ENCODE data around the gene TXNIP. TPM values are rescaled to one million over a fixed set of nuclear protein-coding genes. Genes with fewer than 3 reads are reported as not detected.

Gene TXNIP
- total RNA-seq, 1 donor from 2014 or later, result 9.0 TPM

DNA sequence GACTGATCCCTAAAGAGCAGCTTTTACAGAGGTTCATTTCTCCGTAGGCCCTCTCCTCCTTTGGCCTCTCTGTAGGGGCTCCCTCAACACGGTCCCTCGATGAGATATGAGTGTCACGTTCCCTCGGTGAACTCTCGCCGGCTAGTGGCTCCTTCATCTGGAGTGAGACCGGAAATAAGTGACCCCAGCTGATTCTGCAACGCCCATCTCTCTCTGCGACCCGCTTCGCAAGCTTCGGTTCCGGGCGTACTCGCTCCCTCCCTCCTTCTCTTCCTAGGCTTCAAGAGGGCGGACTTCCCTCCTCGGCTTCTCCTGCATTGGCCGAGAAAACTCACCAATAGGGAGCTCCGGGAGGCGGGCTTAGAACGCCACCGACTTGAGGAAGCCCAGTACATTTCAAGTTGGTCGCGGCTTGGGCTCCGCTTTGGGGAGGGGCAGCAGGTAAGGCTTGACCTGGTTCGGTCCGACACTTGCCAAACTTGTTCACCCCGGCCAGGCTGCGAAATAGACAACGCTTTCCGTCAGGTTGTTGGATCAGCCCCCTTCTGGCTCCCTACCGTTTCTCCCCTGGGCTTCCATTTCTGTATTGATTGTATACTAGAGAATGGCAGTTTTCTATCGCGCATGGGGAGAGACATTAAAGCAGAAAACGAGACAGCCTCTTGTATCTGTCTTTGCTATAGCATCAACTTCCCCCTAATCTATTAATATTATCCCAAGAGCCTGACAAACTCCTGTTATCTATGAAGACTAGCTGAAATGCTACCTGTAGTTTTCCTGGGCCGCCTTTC, 31.9 kb downstream of the TXNIP start, which contains the start of the genes ANKRD34A and POLR3GL:
Gene ANKRD34A (minus strand): TSS at position 248 of the 791 bp plus-strand sequence. CDS start 2,816 bp downstream, outside the sequence.
Gene POLR3GL (plus strand): TSS at position 363 of the 791 bp plus-strand sequence. CDS start 10,176 bp downstream, outside the sequence.
- H3K4me3 ChIP-seq (ENCODE audit: low read depth, low read length), result peak within 1 kb of the TSS; percentile 67
- TF ChIP-seq, protein P1, sequence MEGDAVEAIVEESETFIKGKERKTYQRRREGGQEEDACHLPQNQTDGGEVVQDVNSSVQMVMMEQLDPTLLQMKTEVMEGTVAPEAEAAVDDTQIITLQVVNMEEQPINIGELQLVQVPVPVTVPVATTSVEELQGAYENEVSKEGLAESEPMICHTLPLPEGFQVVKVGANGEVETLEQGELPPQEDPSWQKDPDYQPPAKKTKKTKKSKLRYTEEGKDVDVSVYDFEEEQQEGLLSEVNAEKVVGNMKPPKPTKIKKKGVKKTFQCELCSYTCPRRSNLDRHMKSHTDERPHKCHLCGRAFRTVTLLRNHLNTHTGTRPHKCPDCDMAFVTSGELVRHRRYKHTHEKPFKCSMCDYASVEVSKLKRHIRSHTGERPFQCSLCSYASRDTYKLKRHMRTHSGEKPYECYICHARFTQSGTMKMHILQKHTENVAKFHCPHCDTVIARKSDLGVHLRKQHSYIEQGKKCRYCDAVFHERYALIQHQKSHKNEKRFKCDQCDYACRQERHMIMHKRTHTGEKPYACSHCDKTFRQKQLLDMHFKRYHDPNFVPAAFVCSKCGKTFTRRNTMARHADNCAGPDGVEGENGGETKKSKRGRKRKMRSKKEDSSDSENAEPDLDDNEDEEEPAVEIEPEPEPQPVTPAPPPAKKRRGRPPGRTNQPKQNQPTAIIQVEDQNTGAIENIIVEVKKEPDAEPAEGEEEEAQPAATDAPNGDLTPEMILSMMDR (IDR thresholded peaks at IDR 0.05; ENCODE audit: insufficient read depth, low read length, severe bottlenecking), result no peak
- FAIRE-seq (no peak), DNase-seq (ENCODE audit: low read depth) (peak; percentile 95)
- no peaks in the 10 kb centered on the region for H3K27me3 ChIP-seq (ENCODE audit: control insufficient read depth, insufficient read depth, low read length)
- H3K36me3 ChIP-seq (ENCODE audit: control insufficient read depth, insufficient read depth, low read length), result no peaks in the 10 kb centered on the region

DNA sequence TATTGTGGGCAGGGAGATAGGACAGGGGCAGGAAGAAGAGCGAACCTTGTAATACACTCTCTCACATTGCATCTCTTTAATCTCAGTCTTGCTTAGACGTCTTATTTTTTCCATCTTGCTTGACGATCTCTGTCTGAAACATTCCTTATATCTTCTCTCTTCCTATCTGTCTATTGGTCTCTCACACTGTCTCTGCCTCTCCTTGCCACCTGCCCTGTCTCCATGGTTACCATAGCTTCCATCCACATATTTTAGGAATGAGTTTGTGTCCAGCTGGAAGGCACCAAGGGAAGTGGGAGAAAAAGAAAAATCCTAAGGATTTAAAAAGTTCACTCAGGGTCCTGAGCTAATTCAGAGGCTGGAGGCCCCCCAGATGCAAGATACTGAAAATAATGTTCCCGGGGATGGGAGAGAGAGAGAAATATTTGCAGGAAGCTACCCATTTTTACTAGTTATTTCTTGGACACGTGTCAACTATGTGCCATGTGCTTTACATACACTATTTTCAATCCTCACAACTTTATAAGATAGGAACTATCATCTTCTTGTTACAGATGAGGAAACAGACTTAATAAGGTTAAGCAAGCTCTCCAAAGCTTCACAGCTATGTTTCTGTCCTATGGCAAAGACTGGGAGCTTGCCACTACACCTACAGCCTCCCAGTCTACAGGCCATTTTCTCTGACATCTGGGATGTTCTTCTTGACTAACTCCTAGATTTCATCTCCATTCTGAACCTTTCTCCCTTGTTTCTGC, 32.9 kb downstream of the TXNIP start:
- DNase-seq (ENCODE audit: low read depth), result peak; percentile 61
- no peaks in the 10 kb centered on the region for H3K27me3 ChIP-seq (ENCODE audit: control insufficient read depth, insufficient read depth, low read length)
- no peaks in the 10 kb centered on the region for H3K36me3 ChIP-seq (ENCODE audit: control insufficient read depth, insufficient read depth, low read length)
- FAIRE-seq, result no peak
- H3K4me3 ChIP-seq (ENCODE audit: low read depth, low read length), result no peak overlapping the region
- TF ChIP-seq, protein P1 (IDR thresholded peaks at IDR 0.05; ENCODE audit: insufficient read depth, low read length, severe bottlenecking), result no peak

DNA sequence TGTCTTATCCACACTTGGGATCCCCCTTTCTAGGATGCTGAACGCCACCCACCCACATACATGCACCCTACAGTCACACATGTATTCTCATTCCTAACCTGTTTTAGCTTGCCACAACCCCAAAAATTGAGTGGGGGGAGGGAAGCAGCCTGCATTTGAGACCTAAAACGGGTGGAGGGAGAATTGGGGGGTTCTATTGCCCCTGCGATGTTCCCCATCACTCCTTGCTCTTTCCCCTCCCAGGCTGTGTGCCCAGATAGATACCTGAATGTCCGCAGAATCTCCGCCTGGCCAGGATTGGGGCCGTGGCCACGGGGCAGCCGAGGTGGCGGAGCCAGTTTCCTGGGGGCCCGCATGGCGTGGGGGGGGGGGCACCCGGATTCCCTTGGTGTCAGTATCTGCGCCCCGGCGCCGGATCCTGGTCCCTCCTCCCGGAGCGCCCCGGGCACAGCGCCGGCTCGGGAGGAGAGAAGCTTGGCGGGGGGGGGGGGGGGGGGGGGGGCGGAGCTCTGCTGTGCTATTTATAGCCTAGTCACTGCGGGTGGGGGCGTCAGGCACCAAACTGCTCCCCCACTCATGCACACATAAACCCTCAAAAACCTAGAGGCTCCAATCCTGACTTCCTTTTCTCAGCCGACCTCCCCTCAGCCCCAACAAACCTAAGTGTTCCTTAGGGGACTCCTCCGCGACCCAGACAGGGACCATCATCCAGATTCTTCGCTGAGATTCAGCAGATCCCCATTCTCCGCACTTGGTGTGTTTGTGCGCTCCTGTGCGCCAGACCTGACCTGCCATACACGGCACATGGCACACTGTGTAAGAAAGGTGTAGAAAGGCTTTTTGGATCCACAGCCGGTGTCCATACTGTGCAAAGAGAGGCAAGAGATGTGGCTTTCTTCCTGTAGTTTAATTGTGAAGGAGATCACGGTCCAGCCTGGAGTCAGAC, 33.9 kb downstream of the TXNIP start:
- FAIRE-seq (no peak), DNase-seq (ENCODE audit: low read depth) (no peak)
- Histone ChIP-seq H3K36me3 (ENCODE audit: control insufficient read depth, insufficient read depth, low read length) (no peaks in the 10 kb centered on the region), H3K4me3 (ENCODE audit: low read depth, low read length) (peak overlapping the region; percentile 48), H3K27me3 (ENCODE audit: control insufficient read depth, insufficient read depth, low read length) (no peaks in the 10 kb centered on the region)
- TF ChIP-seq, protein P1 (IDR thresholded peaks at IDR 0.05; ENCODE audit: insufficient read depth, low read length, severe bottlenecking), result no peak

DNA sequence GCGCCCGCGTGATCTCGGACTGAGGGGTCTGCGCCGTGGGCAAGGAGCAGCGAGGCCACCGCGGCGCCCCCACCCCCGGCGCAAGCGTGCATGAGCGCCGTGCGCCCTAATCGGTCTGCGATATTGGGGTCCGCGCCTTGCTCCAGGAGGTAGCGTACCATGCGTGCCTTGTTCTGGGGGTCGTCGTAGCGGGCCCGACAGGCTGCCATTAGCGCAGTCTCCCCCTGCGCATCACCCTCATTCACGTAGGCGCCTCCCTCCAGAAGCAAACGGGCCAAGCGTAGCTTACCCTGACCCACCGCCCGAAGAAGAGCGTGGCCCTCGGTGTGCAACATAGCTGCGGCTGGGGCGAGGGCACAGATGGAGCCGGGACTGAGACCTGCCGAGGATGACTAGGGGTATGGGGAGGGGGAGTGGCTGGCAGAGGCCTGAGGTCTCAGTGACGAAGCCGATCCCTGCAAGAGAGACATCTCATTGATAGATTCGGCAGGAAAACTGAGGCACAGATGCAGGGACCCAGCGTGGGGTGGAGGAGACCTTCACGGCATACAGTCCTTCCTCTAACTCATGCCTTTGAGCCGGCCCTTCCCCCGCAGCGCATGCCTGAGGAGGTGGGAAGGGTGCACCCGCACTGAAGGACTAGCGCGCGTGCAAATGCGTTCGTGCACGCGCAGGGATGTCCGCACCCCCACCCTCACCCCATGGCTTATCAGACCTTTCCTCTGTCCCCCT, 34.8 kb downstream of the TXNIP start:
- Histone ChIP-seq H3K4me3 (ENCODE audit: low read depth, low read length) (peak overlapping the region; percentile 48), H3K36me3 (ENCODE audit: control insufficient read depth, insufficient read depth, low read length) (no peaks in the 10 kb centered on the region), H3K27me3 (ENCODE audit: control insufficient read depth, insufficient read depth, low read length) (no peaks in the 10 kb centered on the region)
- FAIRE-seq (no peak), DNase-seq (ENCODE audit: low read depth) (no peak)
- TF ChIP-seq, protein P1 (IDR thresholded peaks at IDR 0.05; ENCODE audit: insufficient read depth, low read length, severe bottlenecking), result no peak

DNA sequence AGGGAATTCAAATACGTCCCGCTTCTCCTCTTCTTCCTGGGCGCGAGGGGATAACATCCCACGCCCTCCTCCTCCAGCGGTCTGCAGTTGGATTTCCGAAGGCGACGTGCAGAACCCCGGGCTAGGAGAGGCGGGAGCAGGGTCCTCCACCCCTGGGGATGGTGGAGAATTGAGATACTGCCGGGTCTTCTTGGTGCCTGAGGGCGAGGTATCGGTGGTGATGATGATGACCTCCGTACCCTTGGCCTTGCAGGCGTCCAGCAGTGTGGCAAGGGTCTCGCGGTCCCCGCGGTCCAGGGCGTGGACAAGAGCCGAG, 35.3 kb downstream of the TXNIP start:
- no peaks in the 10 kb centered on the region for H3K27me3 ChIP-seq (ENCODE audit: control insufficient read depth, insufficient read depth, low read length)
- FAIRE-seq (no peak), DNase-seq (ENCODE audit: low read depth) (no peak)
- H3K36me3 ChIP-seq (ENCODE audit: control insufficient read depth, insufficient read depth, low read length), result no peaks in the 10 kb centered on the region
- peak overlapping the region; percentile 48 for H3K4me3 ChIP-seq (ENCODE audit: low read depth, low read length)
- TF ChIP-seq, protein P1 (IDR thresholded peaks at IDR 0.05; ENCODE audit: insufficient read depth, low read length, severe bottlenecking), result no peak

All from bronchial epithelial cell (primary cell).